MM.1S (cell line): ENCODE measurements around the gene PLEKHH1.

Experiments used
- DNase-seq: peaks from one replicate; pipeline ENCODE4 v3.0.0-alpha.2; 2015
- H2AFZ ChIP-seq: fragments of 300-600 bp; sonication (generic); 2 replicates; pipeline ENCODE4 v1.6.0; 2016; ENCODE audit warnings: antibody characterized with exemption, low read length
- H3F3A ChIP-seq: fragments of 300-600 bp; sonication (generic); 2 replicates; pipeline ENCODE4 v1.6.1; 2016; ENCODE audit warnings: mild to moderate bottlenecking, antibody characterized with exemption, low read length, moderate library complexity, mixed read lengths; ENCODE audit not compliant: insufficient read depth
- H3K27ac ChIP-seq: fragments of 300-600 bp; sonication (generic); 2 replicates; pipeline ENCODE4 v1.5.1; 2016; ENCODE audit warnings: mild to moderate bottlenecking, low read length
- H3K27me3 ChIP-seq: fragments of 300-600 bp; sonication (generic); replicated peaks from 2 replicates; pipeline ENCODE4 v1.6.0; 2016; ENCODE audit warnings: low read length; ENCODE audit not compliant: insufficient read depth
- H3K36me3 ChIP-seq: fragments of 300-600 bp; sonication (generic); replicated peaks from 2 replicates; pipeline ENCODE4 v1.6.1; 2016; ENCODE audit warnings: mild to moderate bottlenecking, low read length, mixed read lengths; ENCODE audit not compliant: insufficient read depth
- H3K4me1 ChIP-seq: fragments of 300-600 bp; sonication (generic); 2 replicates; pipeline ENCODE4 v1.6.1; 2016; ENCODE audit warnings: low read length, mixed read lengths
- H3K4me2 ChIP-seq: fragments of 300-600 bp; sonication (generic); 2 replicates; pipeline ENCODE4 v1.6.0; 2016; ENCODE audit warnings: low read depth, low read length
- H3K4me3 ChIP-seq: fragments of 300-600 bp; sonication (generic); 2 replicates; pipeline ENCODE4 v1.5.1; 2016; ENCODE audit warnings: low read length, mixed read lengths
- H3K79me2 ChIP-seq: fragments of 300-600 bp; sonication (generic); 2 replicates; pipeline ENCODE4 v1.6.1; 2016; ENCODE audit warnings: mixed run types, low read length, mixed read lengths
- H3K9ac ChIP-seq: fragments of 300-600 bp; sonication (generic); 2 replicates; pipeline ENCODE4 v1.6.1; 2016; ENCODE audit warnings: low read length, mixed read lengths
- H3K9me2 ChIP-seq: fragments of 300-600 bp; sonication (generic); replicated peaks from 2 replicates; pipeline ENCODE4 v1.6.1; 2016; ENCODE audit warnings: mild to moderate bottlenecking, low read length, mixed read lengths; ENCODE audit not compliant: insufficient read depth
- H3K9me3 ChIP-seq: fragments of 300-600 bp; sonication (generic); replicated peaks from 2 replicates; pipeline ENCODE4 v1.6.1; 2016; ENCODE audit warnings: mild to moderate bottlenecking, low read length, mixed read lengths; ENCODE audit not compliant: insufficient read depth
- H4K20me1 ChIP-seq: fragments of 300-600 bp; sonication (generic); 2 replicates; pipeline ENCODE4 v1.6.1; 2016; ENCODE audit warnings: mild to moderate bottlenecking, low read length, moderate library complexity, mixed read lengths; ENCODE audit not compliant: insufficient read depth
- EZH2 ChIP-seq: fragments of 300-600 bp; sonication (generic); optimal IDR thresholded peaks from 2 replicates; pipeline ENCODE3; 2017; ENCODE audit warnings: low read depth, mild to moderate bottlenecking, antibody characterized with exemption, low read length, mixed read lengths
- EZH2phosphoT487 ChIP-seq: fragments of 300-600 bp; sonication (generic); IDR thresholded peaks from 2 replicates; pipeline ENCODE4 v1.6.1; 2018; ENCODE audit warnings: antibody characterized with exemption, low read length
- TF ChIP-seq, protein P1 (sequence below): fragments of 300-600 bp; sonication (generic); IDR thresholded peaks from 2 replicates; pipeline ENCODE4 v1.5.1; 2016; ENCODE audit warnings: antibody characterized with exemption, low read length, mixed read lengths

The PLEKHH1 gene

DNA sequence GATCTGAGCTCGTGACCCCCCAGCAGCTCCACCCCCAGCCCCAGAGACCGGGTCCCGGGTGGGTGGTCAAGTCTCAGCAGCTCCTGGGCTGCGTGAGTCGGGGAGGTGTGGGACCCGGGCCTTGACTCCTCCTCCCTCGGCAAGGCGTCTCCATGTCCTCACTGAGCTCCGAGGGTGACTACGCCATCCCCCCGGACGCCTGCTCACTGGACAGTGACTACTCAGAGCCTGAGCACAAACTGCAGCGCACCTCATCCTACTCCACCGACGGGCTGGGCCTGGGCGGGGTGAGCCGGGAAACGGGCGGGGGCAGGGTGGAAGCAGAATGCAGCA, 38.9 kb downstream of the PLEKHH1 start:
- Histone ChIP-seq H2AFZ (no peak overlapping the region), H3K27ac (no peak overlapping the region), H3K9me3 (no peaks in the 10 kb centered on the region), H3K9ac (no peak overlapping the region), H3K27me3 (no peaks in the 10 kb centered on the region), H3K36me3 (no peaks in the 10 kb centered on the region), H3K4me2 (no peak overlapping the region), H4K20me1 (no peaks in the 10 kb centered on the region), H3K4me3 (no peak overlapping the region), H3F3A (no peaks in the 10 kb centered on the region), H3K79me2 (no peaks in the 10 kb centered on the region), H3K4me1 (no peaks in the 10 kb centered on the region), H3K9me2 (no peaks in the 10 kb centered on the region)
- TF ChIP-seq EZH2phosphoT487: no peak
- no peak for TF ChIP-seq EZH2
- TF ChIP-seq, protein P1, sequence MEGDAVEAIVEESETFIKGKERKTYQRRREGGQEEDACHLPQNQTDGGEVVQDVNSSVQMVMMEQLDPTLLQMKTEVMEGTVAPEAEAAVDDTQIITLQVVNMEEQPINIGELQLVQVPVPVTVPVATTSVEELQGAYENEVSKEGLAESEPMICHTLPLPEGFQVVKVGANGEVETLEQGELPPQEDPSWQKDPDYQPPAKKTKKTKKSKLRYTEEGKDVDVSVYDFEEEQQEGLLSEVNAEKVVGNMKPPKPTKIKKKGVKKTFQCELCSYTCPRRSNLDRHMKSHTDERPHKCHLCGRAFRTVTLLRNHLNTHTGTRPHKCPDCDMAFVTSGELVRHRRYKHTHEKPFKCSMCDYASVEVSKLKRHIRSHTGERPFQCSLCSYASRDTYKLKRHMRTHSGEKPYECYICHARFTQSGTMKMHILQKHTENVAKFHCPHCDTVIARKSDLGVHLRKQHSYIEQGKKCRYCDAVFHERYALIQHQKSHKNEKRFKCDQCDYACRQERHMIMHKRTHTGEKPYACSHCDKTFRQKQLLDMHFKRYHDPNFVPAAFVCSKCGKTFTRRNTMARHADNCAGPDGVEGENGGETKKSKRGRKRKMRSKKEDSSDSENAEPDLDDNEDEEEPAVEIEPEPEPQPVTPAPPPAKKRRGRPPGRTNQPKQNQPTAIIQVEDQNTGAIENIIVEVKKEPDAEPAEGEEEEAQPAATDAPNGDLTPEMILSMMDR: no peak
- DNase-seq: no peak

DNA sequence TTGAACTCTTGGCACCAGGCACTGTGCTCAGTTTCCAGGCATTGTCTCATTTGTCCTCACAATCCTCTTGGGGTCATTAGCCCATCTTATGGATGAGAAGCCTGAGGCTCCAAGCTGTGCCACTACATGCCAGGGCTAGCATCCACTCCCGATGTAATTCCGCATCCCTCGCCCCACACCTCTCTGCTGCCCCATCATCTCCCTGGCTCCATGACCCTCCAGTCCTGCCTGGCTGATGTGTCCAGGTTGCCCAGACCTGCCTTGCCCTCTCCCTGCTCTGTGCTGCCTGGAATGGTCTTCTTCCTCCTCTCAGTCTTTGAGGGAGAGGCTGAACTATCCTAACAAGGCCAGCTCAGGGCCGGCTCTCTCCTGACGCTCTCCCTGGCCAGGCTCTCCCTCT, 39.5 kb downstream of the PLEKHH1 start:
- Histone ChIP-seq H3K4me2 (no peak overlapping the region), H3K9ac (no peak overlapping the region), H3K36me3 (no peaks in the 10 kb centered on the region), H4K20me1 (no peaks in the 10 kb centered on the region), H3K79me2 (no peaks in the 10 kb centered on the region), H3K9me2 (no peaks in the 10 kb centered on the region), H3K4me1 (no peaks in the 10 kb centered on the region), H3K27me3 (no peaks in the 10 kb centered on the region), H3F3A (no peaks in the 10 kb centered on the region), H3K9me3 (no peaks in the 10 kb centered on the region), H3K27ac (no peak overlapping the region), H2AFZ (no peak overlapping the region), H3K4me3 (no peak overlapping the region)
- TF ChIP-seq EZH2phosphoT487 (no peak), EZH2 (no peak)
- TF ChIP-seq, protein P1: no peak
- no peak for DNase-seq

DNA sequence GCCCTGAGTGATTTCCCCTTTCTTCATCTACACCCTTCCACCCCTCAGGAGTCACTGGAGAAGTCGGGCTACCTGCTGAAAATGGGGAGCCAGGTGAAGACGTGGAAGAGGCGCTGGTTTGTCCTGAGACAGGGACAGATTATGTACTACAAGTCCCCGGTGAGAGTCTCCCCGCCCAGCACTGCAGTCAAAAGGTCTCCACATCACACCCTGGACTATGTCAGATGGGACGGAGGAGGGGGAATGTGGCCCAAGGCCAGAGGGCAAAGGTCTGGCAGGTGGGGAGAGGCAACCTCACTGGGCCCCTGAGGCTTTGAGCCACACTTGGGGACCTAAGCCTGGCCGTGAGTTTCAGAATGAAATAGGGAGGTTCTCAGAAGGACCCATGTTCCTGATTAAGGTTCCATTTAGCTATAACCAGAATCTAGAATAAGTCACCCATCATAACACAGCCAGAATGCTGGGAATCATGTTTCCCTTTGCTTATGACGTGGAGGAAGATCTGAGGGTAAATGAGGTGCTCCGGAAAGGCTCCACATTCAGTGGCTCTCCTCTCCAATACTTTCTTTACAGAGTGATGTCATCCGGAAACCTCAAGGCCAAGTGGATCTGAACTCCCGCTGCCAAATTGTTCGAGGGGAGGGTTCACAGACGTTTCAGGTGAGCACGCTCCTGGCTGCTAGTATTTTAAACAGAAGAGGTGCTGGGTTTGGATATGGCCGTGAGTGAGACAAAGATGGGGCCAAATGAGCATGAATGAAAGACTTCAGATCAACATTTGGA, 40.3 kb downstream of the PLEKHH1 start:
- H3K27me3 ChIP-seq: no peaks in the 10 kb centered on the region
- H3K9me2 ChIP-seq: no peaks in the 10 kb centered on the region
- H3K4me2 ChIP-seq: no peak overlapping the region
- no peaks in the 10 kb centered on the region for H4K20me1 ChIP-seq
- H3K4me1 ChIP-seq: no peaks in the 10 kb centered on the region
- H3K27ac ChIP-seq: no peak overlapping the region
- H3K79me2 ChIP-seq: no peaks in the 10 kb centered on the region
- H3K4me3 ChIP-seq: no peak overlapping the region
- no peaks in the 10 kb centered on the region for H3F3A ChIP-seq
- H3K36me3 ChIP-seq: no peaks in the 10 kb centered on the region
- TF ChIP-seq EZH2phosphoT487 (no peak), EZH2 (no peak)
- TF ChIP-seq, protein P1: no peak
- no peak overlapping the region for H2AFZ ChIP-seq
- H3K9ac ChIP-seq: no peak overlapping the region
- no peak for DNase-seq
- no peaks in the 10 kb centered on the region for H3K9me3 ChIP-seq
